A549 treated with ZK216348 at 1 μM for 4 hours (cell line): ENCODE measurements around the gene YIPF1. TPM values are rescaled to one million over a fixed set of nuclear protein-coding genes. Genes with fewer than 3 reads are reported as not detected.

Experiments used
- total RNA-seq: library from RNA; stranded (reverse); fragments of 200-300 nt; extraction: Qiagen RNA extraction; gene quantifications from 5 replicates; pipeline ENCODE4 v1.2.3, GENCODE V29; 2022; ENCODE audit warnings: low read depth

The YIPF1 gene
- 13.3 to 15.6 TPM (median 14.3 TPM) in 5 replicates for total RNA-seq

DNA sequence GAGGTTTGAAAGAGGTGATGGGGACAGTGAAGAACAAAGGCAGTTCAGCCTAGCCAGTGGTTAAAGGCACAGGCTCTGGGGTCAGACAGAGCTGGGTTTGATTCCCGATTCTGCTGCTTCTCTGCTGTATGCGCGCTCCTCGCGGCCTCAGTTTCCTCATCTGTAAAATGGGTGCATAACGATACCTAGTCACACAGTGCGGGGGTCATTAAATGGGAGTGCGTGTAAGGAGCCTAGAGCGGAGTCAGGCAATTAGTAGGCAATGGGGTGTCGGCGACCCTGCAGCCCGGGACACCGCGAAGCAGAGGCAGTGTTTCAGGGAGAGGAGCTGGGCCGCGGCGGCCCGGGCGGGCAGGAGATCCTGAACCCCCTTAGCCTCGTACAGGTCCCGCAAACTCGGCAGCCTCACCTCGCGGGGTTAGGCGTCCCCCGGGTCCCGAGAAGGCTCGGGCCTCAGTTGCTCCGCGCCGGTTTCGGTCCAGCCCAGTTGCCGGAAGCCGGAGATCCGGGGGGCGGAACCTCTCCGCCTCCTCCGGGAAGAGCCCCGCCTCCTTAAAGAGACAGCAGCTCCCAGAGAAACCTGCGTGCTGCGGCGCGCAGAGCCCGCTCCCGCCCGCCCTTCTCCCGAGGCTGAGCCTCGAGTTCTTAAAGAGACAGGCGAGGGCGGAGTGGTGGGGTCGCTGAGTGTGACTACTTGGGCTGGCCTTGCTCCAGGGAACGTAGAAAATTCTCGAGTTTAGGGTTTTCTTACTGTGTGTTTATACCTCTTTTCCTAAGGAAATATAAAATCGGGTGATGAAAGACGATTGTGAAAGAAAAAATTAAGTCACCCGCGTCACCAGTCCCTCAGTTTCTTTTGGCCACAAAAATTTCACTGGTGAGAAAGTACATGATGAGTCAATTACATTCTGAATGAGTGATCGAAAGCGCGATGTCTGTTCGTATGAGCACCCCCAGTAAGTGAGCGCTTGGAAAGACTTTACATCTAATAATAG lies at the start of gene YIPF1:
YIPF1 (minus strand) TSS at position 494 of the 995 bp plus-strand sequence. CDS start 860 bp downstream, outside the sequence.

DNA sequence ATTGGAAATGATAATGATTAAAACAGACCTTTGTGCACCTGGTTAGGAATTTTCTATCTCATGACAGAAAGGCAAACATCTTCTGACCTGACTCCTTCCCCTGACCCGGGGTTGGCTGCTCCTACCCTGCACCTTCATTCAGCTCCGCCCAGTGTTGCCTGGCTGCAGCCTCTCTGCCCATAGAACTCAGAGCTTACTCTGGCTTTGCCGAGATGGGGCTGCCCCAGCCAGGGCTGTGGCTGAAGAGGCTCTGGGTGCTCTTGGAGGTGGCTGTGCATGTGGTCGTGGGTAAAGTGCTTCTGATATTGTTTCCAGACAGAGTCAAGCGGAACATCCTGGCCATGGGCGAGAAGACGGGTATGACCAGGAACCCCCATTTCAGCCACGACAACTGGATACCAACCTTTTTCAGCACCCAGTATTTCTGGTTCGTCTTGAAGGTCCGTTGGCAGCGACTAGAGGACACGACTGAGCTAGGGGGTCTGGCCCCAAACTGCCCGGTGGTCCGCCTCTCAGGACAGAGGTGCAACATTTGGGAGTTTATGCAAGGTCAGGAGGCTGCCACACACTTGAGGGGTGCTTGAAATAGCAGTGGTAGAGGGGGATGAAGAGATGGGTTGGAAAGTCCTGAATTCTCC lies 4.5 kb upstream of the YIPF1 start, which contains the start of gene DIO1:
DIO1 (plus strand) TSS at position 189 of the 638 bp plus-strand sequence; CDS start at position 213, 24 bp downstream.

DNA sequence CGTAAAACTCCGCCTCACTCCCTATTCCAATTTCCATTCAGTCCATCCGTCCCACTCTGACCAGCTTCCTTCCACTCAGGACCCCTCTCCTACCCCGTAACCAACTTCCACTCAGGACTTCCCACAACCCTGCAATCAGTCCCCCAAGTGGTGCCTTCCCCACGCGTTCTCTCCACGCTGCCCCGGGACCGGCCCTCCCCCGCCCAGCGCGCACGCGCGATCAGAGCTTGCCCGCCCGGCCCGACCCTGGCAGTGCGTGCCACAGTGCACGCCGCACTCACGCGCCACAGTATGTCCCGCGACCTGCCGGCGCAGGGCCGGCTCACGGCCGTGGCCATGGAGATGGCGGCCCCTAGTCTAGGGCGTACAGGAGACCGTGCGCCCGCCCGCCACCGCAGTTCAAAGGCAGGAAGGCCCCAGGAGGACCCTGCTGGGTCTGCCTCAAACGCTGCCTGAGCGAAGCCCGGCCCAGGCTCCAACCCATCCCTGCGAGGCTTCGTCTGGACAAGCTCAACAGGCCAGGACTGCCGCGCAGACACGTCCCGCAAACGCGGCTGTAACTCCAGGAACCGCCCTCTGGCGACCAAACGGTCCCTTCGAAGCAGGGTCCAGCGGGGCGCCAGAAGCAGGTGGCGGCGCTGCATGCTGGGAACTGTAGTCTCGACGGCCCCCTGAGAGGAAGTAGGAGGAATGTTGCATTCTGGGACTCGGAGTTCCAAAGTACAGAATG lies 51.5 kb downstream of the YIPF1 start, which contains the start of gene NDC1:
NDC1 (minus strand) TSS at position 373 of the 730 bp plus-strand sequence; CDS start at position 338, 35 bp downstream.

Other genes with a start within 250 kb of the YIPF1 start
- gene GLIS1, start 150.6 kb downstream of the YIPF1 start, total RNA-seq: 0.08 TPM in 1 of 5 replicates, not detected in the others
- gene NDC1, start 51.5 kb downstream of the YIPF1 start, total RNA-seq: 15.7 to 26.0 TPM (median 22.0 TPM) in 5 replicates
- not detected in 5 replicates for gene DIO1, start 4.4 kb upstream of the YIPF1 start, total RNA-seq
- 23.1 to 49.2 TPM (median 29.2 TPM) in 5 replicates for gene IFT25, start 55.9 kb upstream of the YIPF1 start, total RNA-seq
- 24.6 to 27.6 TPM (median 25.3 TPM) in 5 replicates for gene LRRC42, start 56.6 kb upstream of the YIPF1 start, total RNA-seq
- gene LDLRAD1, start 128.4 kb upstream of the YIPF1 start, total RNA-seq: not detected in 5 replicates
- gene TMEM59, start 163.4 kb upstream of the YIPF1 start, total RNA-seq: 110 to 137 TPM (median 118 TPM) in 5 replicates
- gene TCEANC2, start 163.8 kb upstream of the YIPF1 start, total RNA-seq: 1.8 to 3.3 TPM (median 2.4 TPM) in 5 replicates